ENCODE data around the gene PUS10. TPM values are rescaled to one million over a fixed set of nuclear protein-coding genes. Genes with fewer than 3 reads are reported as not detected.

PUS10 gene
- total and polyA plus RNA-seq, 2 of the 8 experiments (the other 6 are each of a cell fraction or from before 2014, with no cell fraction given): 1.3 to 3.1 TPM

DNA sequence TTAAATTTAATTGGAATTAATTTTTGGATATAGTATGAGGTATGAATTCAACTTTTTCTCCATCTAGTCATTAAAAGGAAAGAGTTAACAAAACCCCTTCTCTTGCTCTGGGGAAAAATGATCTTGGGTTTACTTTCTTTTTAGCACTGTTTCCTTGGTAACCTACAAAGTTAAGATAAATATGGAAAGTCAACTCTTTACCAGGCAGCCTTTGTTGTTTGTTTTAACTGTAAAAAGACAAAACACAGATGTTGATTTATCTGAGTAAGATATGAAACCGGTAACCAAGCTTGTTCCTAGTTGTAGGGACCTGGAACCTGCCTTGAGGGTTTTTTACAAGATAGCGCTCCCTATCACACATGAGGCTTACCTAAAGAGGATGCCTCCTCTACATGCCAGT, 37.5 kb upstream of the PUS10 start (continued):
- TF ChIP-seq, protein P1, sequence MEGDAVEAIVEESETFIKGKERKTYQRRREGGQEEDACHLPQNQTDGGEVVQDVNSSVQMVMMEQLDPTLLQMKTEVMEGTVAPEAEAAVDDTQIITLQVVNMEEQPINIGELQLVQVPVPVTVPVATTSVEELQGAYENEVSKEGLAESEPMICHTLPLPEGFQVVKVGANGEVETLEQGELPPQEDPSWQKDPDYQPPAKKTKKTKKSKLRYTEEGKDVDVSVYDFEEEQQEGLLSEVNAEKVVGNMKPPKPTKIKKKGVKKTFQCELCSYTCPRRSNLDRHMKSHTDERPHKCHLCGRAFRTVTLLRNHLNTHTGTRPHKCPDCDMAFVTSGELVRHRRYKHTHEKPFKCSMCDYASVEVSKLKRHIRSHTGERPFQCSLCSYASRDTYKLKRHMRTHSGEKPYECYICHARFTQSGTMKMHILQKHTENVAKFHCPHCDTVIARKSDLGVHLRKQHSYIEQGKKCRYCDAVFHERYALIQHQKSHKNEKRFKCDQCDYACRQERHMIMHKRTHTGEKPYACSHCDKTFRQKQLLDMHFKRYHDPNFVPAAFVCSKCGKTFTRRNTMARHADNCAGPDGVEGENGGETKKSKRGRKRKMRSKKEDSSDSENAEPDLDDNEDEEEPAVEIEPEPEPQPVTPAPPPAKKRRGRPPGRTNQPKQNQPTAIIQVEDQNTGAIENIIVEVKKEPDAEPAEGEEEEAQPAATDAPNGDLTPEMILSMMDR (IDR thresholded peaks at IDR 0.05; ENCODE audit: control extremely low read depth in 1 of 3, insufficient read depth in 1 of 3, low read depth in 1 of 3, low read length in 3 of 3): no peak
- TF ChIP-seq GTF2F1 (IDR thresholded peaks at IDR 0.05; ENCODE audit: borderline replicate concordance, low read depth, low read length) (no peak), CBX8 (IDR thresholded peaks at IDR 0.05; ENCODE audit: borderline replicate concordance, low read depth, low read length) (no peak), GABPA (IDR thresholded peaks at IDR 0.05; ENCODE audit: borderline replicate concordance, insufficient read depth, low read length) (no peak)
